Measurements from ENCODE around the gene ICOS. TPM values are rescaled to one million over a fixed set of nuclear protein-coding genes. Genes with fewer than 3 reads are reported as not detected.

The ICOS gene
- total and polyA plus RNA-seq, 2 experiments from 2014 or later, result not detected

GRCh38 chr2:203993560-203993959, 57.0 kb downstream of the ICOS start:
- TF ChIP-seq CTCF (IDR thresholded peaks at IDR 0.05; ENCODE audit: low read depth, low read length), result no peak
- Histone ChIP-seq H3K9me3 (ENCODE audit: low read depth) (no peaks in the 10 kb centered on the region), H3K27ac (no peak overlapping the region), H3K36me3 (no peaks in the 10 kb centered on the region), H3K27me3 (no peaks in the 10 kb centered on the region), H3K4me1 (ENCODE audit: low read depth) (peaks cover 3% of the 10 kb centered on the region), H3K4me3 (no peak overlapping the region)
- no peak for DNase-seq (ENCODE audit: low read depth in 1 of 2, low spot score in 1 of 2)

- no peak overlapping the region for H3K4me3 ChIP-seq
- no peak for TF ChIP-seq CTCF (IDR thresholded peaks at IDR 0.05; ENCODE audit: low read depth, low read length)
- DNase-seq (ENCODE audit: low read depth in 1 of 2, low spot score in 1 of 2), result no peak
- no peaks in the 10 kb centered on the region for H3K27me3 ChIP-seq
- no peaks in the 10 kb centered on the region for H3K36me3 ChIP-seq
- no peak overlapping the region for H3K27ac ChIP-seq
- H3K4me1 ChIP-seq (ENCODE audit: low read depth), result peaks cover 3% of the 10 kb centered on the region
- H3K9me3 ChIP-seq (ENCODE audit: low read depth), result no peaks in the 10 kb centered on the region
Observed at GRCh38 chr2:203994735-203995134, 58.2 kb downstream of the ICOS start.

- Histone ChIP-seq H3K4me3 (no peak overlapping the region), H3K27me3 (no peaks in the 10 kb centered on the region), H3K9me3 (ENCODE audit: low read depth) (no peaks in the 10 kb centered on the region), H3K4me1 (ENCODE audit: low read depth) (peaks cover 3% of the 10 kb centered on the region), H3K27ac (no peak overlapping the region), H3K36me3 (no peaks in the 10 kb centered on the region)
- no peak for TF ChIP-seq CTCF (IDR thresholded peaks at IDR 0.05; ENCODE audit: low read depth, low read length)
- no peak for DNase-seq (ENCODE audit: low read depth in 1 of 2, low spot score in 1 of 2)
Observed at GRCh38 chr2:203996692-203997091, 60.1 kb downstream of the ICOS start.

GRCh38 chr2:203997481-203997880, 60.9 kb downstream of the ICOS start:
- DNase-seq (ENCODE audit: low read depth in 1 of 2, low spot score in 1 of 2), result no peak
- H3K27ac ChIP-seq, result no peak overlapping the region

GRCh38 chr2:203997980-203998809, 61.6 kb downstream of the ICOS start:
- DNase-seq (ENCODE audit: low read depth in 1 of 2, low spot score in 1 of 2), result peak in 1 of 2 donors; percentile 47
- Histone ChIP-seq H3K4me1 (ENCODE audit: low read depth) (no peaks in the 10 kb centered on the region), H3K27ac (no peak overlapping the region), H3K36me3 (no peaks in the 10 kb centered on the region), H3K27me3 (no peaks in the 10 kb centered on the region), H3K4me3 (no peak overlapping the region), H3K9me3 (ENCODE audit: low read depth) (no peaks in the 10 kb centered on the region)
- no peak for TF ChIP-seq CTCF (IDR thresholded peaks at IDR 0.05; ENCODE audit: low read depth, low read length)

More at GRCh38 chr2:203997481-203997880, 60.9 kb downstream of the ICOS start:
- H3K36me3 ChIP-seq, result no peaks in the 10 kb centered on the region
- H3K27me3 ChIP-seq, result no peaks in the 10 kb centered on the region
- no peak for TF ChIP-seq CTCF (IDR thresholded peaks at IDR 0.05; ENCODE audit: low read depth, low read length)
- H3K4me1 ChIP-seq (ENCODE audit: low read depth), result peaks cover 3% of the 10 kb centered on the region
- H3K4me3 ChIP-seq, result no peak overlapping the region
- no peaks in the 10 kb centered on the region for H3K9me3 ChIP-seq (ENCODE audit: low read depth)
